Activated T-cell treated with anti-CD3 and anti-CD28 coated beads for 1 hour (primary cell): ENCODE data around the gene ASPRV1.
"Not testable (repeated sequence)": the region's sequence is repeated elsewhere in the genome, so short reads cannot be mapped to it uniquely, and the experiment has no call there.

Experiments
- DNase-seq: peaks from one replicate; pipeline ENCODE4 v3.0.0-alpha.2; 2020; ENCODE audit warnings: low read depth

Gene ASPRV1

DNA sequence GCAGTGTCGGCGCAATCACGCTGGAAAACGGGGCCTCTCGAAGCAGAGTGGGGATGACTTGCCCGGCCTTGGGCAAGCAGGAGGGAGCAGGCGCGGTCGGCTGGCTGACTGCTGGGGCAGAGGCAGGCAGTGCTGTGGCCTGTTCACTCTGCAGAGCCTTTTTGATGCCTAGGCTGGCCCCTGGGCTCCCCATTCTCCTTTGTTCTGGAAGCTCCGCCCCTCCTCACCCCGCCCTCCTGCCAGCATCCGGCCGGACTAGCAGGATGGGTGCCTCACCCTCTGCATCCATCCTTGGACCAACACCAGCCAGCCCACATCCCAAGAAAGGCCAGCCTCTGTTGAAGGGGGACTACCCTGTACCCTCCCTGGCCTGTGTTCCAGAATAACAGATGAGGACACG is at the start of gene ASPRV1:
Gene ASPRV1 (minus strand): TSS at position 136 of the 400 bp plus-strand sequence. CDS start 195 bp downstream, outside the sequence.
- DNase-seq: no peak

DNA sequence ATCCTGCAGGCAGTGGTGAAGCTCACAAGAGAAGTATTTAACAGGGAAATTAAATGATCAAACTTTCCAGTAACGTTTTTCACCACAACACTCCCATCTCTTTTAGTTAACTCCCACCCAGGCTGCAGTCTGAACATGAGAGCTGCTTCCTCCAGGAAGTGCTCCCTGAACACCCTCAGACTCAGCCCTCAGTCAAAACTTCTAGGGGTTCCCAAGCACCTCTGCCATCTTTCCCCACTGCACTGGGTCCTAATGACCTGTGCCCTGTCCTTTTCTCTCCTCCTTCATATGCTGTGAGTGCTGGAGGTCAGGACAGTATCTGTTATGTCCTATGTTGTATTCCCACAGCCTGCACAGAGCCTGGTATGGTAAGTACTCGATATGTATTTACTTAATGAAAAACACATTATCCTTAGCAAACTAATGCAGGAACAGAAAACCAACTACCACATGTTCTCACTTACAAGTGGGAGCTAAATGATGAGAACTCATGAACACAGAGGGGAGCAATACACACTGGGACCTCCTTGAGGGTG is 49.2 kb upstream of the ASPRV1 start:
- no peak for DNase-seq

DNA sequence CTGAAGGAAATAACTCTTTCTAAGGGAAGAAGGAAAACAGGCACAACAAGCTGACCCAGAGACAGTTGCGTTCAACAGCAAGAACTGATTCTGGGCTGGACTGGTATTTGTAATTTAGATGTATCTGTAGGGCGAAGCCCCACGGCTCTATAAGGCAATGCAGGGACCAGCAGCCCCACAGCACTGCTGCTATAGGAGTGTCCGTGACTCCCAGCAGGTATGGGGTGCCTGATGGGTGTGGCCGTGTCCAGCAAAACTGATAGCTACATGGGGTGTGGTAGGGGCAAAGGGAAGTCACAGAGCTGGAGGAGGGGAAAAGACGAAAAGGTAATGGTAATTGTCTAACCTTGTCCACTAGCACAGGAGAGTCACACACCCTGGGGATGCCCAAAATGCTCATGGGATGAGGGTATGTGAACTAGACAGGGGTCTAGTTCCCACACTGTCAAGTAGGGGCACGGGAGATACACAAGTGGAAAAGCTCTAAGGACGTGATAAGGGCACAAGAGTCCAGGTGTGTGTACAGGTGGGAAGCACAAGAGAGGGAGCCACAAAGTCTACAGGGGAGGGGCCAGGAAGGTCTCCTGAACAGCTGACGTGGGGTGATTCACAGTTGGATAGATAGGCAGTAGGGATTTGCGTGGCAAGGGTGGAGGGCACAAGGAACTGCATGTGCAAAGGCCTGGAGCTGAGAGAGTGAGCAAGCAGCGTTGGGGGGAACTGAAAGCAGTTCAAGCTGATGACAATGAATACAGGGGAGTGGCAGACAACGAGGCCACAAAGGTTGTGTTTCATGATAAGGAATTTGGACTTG is 48.5 kb upstream of the ASPRV1 start:
- DNase-seq: no peak

DNA sequence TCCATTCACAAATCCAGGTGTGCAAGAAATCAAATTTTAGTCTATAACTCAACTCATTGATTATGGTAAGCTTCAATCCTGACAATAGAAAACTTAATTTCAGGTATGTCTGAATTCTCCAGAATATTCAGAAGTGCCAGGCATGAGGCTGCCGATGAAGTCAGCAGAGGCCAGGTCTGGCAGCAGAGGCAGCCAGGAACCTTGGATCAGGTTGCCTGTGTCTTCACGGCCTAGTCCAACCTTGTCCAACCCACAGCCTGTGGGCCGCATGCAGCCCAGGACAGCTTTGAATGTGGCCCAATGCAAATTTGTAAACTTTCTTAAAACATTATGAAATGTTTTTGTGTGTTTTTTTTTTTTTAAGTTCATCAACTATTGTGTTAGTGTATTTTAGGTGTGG is 46.9 kb upstream of the ASPRV1 start:
- DNase-seq: no peak

DNA sequence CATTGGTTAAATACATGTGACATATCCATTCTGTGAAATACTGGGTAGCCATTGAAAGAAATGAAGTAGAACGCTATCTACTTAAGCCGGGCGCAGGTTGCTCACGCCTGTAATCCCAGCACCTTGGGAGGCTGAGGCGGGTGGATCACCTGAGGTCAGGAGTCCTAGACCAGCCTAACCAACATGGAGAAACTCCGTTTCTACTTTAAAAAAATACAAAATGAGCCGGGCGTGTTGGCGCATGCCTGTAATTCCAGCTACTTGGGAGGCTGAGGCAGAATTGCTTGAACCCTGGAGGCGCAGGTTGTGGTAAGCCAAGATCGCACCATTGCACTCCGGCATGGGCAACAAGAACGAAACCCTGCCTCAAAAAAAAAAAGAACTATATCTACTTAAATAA is 45.7 kb upstream of the ASPRV1 start:
- DNase-seq: no peak

DNA sequence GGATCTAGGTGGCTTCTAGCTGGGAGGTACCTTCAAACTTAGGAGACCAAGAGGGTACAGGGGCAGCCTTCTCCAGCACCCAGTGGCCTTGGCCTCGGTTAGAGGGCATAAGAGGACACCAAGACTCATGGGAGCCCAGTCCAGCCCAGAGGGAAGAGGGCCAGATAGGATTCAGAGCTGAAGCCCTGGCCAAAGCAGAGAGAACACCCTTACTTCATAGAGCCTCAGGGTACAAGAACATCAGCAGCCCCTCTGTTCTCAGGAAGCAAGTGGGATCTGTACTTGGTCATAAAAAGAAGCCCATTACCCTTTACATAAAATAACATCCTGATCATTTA is 45.0 kb upstream of the ASPRV1 start:
- no peak for DNase-seq

DNA sequence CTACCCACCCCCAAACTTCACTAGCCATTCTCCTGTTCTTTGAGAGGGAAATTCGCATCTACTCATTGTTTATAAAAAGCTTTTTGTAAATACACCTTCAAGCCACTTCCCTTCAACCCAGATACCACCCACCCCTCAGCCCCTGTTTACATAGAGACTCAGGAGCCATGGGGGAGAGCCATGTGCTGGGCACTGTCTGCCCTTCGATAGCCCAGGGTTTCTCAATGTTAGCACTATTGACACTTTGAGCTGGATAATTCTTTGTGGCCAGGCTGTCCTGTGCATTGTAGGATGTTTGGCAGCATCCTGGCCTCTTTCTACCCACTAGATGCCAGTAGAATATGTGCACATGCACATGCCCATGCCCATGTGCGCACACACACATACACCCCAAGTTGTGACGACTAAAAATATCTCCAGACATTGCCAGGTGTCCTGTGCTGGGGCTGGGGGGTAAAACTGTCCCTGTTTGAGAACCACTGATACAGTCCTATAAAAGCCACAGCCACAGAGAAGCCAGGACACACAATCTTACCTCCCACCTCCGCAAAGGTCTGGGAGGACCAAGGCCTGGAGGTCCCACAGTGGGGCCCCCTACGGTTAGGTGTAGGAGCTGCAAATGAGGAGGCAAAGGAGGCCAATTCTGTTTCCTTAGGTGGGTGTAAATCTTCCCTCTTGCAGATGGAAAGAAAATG is 44.5 kb upstream of the ASPRV1 start:
- no peak for DNase-seq

DNA sequence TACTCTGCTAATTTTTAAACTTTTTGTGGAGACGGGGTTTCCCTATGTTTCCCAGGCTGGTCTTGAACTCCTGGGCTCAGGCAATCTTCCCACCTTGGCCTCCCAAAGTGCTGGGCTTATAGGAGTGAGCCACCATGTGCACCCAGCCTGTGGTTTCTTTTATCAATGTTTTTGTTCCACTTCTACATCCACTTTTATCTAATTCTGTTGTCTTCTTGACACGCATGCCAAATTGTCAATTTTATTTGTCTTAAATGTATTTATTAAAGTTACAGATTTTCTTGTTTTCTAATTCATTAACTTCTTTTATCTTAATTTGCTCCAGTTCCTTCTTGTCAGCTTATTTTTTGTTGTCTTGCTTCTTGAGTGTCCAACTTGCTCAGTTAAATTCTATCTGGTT is 43.8 kb upstream of the ASPRV1 start:
- DNase-seq: no peak

DNA sequence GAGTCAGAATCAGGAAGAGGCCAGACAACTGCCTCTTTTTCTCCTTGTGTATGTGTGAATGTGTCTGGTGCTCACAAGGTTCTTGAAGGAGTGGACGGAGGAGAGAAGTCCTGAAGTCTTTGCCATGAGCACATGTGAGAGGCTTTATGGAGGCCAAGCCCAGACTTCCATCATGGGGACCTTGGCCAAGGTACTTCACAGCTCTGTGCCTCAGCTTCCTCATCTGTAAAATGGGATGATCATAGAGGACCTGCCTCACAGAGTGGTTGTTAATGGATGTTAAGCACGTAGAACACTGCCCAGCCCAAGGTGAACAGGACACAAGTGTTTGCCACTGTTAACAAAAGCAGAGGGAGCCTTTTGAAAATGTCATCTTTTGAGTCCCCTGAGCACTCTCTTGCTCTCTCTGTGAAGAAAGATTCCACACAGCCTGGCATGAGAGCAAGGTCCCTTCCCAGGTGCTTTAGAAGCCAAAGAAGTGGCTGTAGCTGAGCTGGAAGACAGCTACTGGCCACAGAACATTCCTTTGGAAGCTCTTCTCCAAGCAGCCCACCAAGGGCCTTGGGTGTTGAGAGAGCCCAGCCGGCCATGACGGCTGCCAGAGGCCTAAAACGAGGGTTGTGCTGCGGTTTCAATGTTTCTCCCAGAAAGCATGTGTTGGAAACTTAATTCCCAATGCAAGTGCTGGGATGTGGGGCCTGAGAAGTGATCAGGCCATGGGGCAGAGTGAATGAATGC is 41.8 kb upstream of the ASPRV1 start:
- no peak for DNase-seq

DNA sequence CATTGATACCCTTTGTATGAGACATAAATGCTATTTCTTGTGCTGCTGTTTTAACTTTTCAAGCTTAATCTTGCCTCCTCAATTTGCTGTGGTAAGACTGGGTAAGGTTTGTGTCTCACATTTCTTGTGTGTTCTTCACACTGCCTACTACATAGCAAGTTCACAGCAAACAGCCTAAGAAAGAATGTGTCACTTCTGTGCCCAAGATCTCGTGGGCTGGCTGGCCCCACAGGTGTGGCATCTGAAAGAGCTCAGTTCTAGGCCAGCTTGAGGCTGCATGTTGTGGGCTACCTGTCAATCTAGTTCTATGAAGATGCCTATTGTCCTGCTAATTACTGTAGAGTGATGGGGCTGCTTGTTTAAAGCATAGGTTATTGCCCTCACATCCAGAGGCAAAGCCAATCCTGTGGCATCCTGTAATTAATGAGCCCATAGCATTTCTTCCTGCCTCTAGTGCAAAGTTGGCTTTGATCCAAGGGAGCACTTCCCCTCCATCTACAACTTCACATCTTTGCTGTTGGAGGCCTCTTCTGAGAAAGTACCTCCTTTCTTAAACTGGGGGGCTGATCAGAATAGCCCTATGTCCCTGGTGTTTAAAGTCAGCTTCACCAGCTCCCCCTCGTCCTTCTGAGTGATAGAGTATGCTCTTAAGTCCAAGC is 40.9 kb upstream of the ASPRV1 start:
- DNase-seq: no peak

DNA sequence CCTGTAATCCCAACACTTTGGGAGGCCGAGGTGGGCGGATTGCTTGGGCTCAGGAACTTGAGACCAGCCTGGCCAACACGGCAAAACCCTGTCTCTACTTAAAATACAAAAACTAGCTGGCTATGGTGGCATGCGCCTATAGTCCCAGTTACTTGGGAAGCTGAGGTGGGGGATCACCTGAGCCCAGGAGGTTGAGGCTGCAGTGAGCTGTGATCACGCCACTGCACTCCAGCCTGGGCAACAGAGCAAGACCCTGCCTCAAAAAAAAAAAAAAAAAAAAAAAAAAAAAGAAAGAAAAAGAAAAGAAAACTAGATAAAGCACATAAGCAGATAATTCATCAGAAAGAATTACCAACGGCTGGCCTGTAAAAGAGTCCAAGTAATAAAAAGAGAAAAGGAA is 39.1 kb upstream of the ASPRV1 start:
- DNase-seq: not testable (repeated sequence)

DNA sequence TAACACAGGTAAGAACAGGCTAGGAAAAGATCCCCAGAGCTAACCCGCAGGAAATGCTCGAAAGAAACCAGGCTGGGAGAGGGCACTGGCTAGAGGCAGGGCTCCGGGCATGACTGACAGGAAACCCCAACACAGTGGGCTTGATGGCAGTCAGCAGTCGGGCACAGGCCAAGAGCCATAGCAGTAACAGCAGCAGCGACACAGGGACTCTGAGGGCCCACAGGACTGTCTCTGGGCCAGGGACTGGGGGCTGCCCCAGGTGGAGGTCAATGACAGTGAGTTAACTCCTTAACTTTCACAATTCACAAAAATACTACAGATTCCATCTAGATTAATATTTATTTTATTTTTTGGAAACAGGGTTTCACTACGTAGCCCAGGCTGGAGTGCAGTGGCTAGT is 37.3 kb upstream of the ASPRV1 start:
- no peak for DNase-seq

DNA sequence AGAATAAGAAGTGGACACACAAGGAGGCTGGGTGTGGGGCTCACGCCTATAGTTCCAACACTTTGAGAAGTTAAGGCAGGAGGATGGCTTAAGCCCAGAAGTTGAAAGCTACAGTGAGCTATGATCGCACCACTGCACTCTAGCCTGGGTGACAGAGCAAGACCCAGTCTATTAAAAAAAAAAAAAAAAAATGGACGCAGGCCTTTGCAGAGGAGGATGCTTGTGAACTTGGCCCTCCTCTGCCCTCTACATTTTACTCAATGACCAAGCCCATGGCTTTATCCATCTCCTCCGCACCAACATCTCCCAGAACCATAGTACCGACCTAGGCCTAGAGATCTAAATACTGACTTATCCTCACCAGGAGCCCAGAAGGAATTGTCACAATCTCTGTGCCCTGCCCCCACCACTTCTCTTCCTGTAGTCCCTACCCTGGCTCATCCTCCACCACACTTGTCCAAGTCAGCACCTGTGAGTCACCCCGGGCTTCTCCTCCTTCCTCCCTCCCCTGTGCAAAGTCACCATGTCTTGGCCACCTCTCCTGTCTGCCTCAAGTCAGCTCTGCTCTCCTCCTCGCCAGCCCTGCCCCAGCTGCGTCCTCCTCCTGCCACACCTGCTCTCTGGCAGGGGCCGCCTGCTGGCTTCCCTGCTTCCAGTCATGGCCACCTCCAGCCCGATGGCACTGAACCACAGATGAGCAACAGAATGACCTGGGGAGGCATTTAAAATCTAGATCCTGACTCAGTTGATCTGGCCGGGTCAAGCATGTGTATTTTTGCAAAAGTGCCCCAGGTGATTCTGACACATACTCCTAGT is 35.8 kb upstream of the ASPRV1 start:
- DNase-seq: no peak

DNA sequence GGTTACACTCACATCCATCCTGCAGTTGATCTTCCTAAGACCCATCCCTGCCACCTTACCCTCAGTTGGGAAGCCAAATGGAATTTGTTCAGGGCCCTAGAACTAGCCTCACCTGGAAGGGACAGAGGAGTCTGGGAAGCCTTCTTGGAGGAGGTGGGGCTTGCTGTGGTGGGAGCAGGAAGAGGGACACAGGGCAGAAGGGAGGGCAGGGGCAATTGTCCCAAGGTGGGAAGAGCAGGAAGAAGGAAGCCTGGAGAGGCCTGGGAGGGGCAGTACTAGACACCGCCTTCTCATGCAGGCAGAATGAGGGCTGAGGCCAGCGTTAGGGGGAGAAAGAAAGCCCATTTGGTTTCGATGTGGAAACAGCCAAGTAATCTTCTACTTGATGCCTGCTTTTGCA is 34.1 kb upstream of the ASPRV1 start:
- no peak for DNase-seq

DNA sequence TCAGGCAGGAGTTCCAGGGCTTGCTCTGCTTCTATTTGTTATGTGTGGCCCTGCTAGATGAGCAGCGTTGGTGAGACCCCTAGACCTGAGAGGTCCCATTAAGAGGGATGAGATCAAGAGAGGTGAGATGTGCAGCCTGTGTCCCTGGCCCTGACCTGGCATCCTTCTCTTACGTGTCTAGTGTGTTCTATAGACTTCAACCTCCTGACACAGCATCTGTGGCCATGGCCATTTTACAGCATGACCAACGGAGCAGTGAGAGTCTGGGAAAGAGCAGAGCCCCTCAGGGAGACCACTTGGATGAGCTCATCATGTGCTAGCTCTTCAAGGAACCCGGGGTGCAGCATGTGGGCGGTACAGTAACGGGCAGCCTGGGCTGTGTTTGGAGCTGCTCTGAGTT is 32.7 kb upstream of the ASPRV1 start:
- no peak for DNase-seq

DNA sequence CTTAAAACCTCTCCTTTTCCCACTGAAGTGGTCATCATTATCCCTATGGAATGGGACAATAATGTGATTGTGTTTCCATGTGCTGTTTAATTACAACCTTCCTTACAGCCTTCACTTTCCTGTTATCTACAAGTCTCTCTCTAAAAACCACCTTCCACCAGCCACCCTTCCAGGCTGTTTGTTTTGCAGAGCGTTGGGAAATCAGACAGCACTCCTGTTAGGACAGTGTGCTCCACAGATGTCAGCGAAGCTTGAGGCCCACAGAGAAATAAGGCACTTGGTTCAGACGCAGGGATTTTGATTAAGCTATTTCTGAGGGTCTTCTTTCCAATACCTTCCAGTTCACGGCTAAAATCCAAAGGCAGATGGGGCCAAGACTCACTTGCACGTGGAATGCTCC is 32.3 kb upstream of the ASPRV1 start:
- DNase-seq: no peak

DNA sequence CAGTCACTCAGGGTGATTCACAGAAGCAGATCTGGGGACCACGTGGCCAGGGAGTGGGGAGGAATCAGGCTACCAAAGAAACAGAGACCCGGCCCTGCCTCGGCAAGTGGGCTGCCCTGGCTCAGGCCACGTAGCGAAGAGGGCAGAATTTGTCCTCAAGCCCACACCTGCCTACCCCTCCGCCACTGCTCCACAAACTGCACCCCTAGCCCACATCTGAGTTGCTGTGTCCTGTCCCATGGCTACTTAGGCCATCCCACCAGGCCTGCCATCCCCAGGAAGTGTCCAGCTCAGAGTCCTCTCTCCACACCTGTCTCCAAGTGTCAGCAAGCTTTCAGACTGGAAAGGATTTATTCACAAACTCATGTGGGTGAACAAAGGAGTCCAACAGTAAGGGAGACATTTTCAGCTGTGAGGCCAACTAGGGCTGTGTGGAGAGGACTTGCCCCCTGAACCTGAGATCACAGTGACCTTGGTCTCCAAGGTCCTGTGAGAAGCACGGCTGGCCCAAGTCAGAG is 31.7 kb upstream of the ASPRV1 start:
- DNase-seq: no peak

DNA sequence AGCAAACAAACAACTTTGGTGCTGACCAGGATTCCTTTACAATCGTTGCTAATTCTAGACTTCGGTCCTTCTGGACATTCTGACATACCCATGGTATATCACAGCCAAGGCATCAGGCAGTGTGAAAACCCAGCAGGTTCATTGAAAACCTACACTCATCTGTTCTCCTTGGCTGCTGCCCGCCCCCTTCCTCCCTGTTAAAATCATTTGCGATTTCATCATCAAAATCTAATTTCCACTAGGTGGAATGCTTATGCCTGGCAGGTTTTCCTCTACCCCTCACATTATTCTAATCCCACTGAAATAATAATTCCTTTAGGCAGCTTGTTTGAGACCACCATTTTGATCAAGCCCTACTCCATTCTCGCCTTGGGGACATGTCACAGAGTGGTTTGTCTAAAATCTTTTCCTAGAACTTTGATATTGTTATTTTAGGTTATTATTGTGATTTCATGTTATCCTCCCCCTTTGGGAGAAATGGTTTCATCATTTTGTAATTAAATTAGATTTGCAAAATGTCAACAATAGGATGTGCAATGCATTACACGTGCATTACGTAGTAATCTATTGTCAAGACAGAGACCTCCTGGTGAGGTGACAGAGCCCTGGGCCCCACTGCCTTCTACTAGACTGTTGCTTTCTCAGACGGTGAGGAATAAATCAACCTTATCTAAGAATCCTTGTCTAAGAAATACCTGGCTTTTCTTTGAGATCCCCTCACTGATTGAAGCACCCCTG is 31.0 kb upstream of the ASPRV1 start:
- DNase-seq: no peak

DNA sequence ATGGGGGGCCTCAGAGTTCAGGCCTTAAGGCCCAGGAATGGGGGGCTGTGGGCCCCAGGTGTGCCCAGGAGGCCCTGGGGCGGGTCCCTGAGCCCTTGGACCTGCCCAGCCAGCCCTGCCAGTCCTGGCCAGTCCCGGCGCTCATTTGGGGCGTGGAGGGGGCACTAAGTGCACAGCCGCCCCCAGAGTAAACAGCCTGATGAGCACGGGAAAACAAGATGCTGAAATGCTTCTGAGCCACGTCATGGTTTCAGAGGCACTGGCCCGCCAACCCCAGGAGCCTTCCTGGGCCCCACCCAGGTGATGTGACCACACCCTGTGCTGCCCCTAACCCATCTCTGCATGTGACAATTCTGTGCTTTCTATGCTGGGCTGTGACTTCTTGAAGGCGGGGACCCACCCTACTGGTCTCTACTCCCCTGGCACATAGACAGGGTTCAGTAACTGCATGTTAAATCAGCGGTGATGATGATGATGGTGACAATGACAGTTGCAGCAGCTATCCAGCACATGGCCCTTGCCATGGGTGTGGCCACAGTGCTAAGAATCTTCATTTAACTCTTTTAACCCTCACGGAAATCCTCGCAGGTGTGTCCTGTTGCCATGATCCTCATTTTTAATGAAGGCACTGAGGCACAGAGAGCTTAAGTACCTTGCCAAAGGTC is 28.1 kb upstream of the ASPRV1 start:
- no peak for DNase-seq

DNA sequence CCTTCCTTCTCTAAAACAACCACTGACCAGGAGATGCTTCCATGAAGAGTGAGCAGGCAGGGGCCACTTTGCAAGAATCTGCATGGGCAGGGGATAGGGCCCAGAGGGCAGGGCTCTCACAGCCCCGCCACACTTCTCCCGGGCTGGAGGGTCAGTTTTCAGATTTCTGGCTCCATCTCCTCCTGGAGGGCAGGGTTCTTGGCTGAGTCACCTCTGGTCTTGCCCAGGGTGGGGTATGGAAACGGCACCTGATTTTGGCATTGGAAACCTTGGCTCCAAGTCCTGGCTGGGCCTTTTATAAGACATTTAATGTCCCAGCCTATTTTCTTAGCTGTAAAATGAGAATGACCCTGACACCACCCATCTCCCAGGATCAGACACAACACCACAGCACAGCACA is 27.6 kb upstream of the ASPRV1 start:
- no peak for DNase-seq
